H1 (cell line): ENCODE measurements around the gene TMEM138. TPM values are rescaled to one million over a fixed set of nuclear protein-coding genes. Genes with fewer than 3 reads are reported as not detected.

Experiments used
- ASH2L ChIP-seq: fragments of 200-600, 300-600 bp; sonication (generic); IDR thresholded peaks from one replicate; pipeline ENCODE4 v1.7.1; 2017; ENCODE audit warnings: low read length
- CHD7 ChIP-seq: fragments of 300-600 bp; sonication (generic); IDR thresholded peaks from 2 replicates; pipeline ENCODE4 v1.7.1; 2012; ENCODE audit warnings: low read length, moderate library complexity, mild to moderate bottlenecking, inconsistent platforms; ENCODE audit not compliant: insufficient replicate concordance
- POU5F1 ChIP-seq: IDR thresholded peaks from 2 replicates; pipeline ENCODE4 v1.6.1; 2011; ENCODE audit warnings: low read depth, mild to moderate bottlenecking, low read length, moderate library complexity
- RBBP5 ChIP-seq: IDR thresholded peaks from 2 replicates; pipeline ENCODE4 v1.7.1; 2012; ENCODE audit warnings: low read depth, mild to moderate bottlenecking, inconsistent platforms, low read length, moderate library complexity, borderline replicate concordance
- SAP30 ChIP-seq: fragments of 300-600 bp; sonication (generic); IDR thresholded peaks from 2 replicates; pipeline ENCODE4 v1.7.1; 2012; ENCODE audit warnings: low read length, moderate library complexity, mild to moderate bottlenecking, inconsistent platforms; ENCODE audit not compliant: insufficient read depth, insufficient replicate concordance
- SIRT6 ChIP-seq: IDR thresholded peaks from one replicate; pipeline ENCODE4 v1.7.1; 2012; ENCODE audit warnings: low read length, inconsistent platforms
- polyA plus RNA-seq, 7 experiments: library from polyadenylated mRNA; depleted of rRNA in 3 of 7; stranded (reverse) in 5 of 7; unstranded in 2 of 7; fragments of >200 nt in 5 of 7; fragments of 200-250 nt in 2 of 7; gene quantifications; 1 replicate in 5 of 7; 2 replicates in 1 of 7; 4 replicates in 1 of 7; pipeline versions ENCODE4 v1.2.1 to v1.2.3, GENCODE V29; 2011 to 2013; ENCODE audit warnings: missing spikeins in 2 of 7, mixed read lengths in 2 of 7
- total RNA-seq: library from RNA; stranded (reverse); fragmentation: NEBNext Ultra II Directional; extraction: Animal tissue kit (Norgen Biotek cat#: 25700); gene quantifications from 2 replicates; pipeline ENCODE4 v1.2.1, GENCODE V29; 2021

The TMEM138 gene
- total and polyA plus RNA-seq, 2 of the 8 experiments (the other 6 are each of a cell fraction or from before 2014, with no cell fraction given): 32.9 to 59.0 TPM

- TF ChIP-seq CHD7: no peak
- no peak for TF ChIP-seq ASH2L
- no peak for TF ChIP-seq RBBP5
- no peak for TF ChIP-seq POU5F1
- TF ChIP-seq SAP30: no peak
- TF ChIP-seq SIRT6: no peak
Observed at GRCh38 chr11:61350803-61351202, 11.4 kb upstream of the TMEM138 start (continued).
